Suprapubic skin (tissue), 4 donors: Measurements from ENCODE around the gene BDKRB2. TPM values are rescaled to one million over a fixed set of nuclear protein-coding genes. Genes with fewer than 3 reads are reported as not detected.
A peak's percentile ranks its signal among the peaks of the same experiment; 100 is the strongest.

Source experiments
- DNase-seq, 2 donors: peaks; one replicate each; pipeline ENCODE4 v3.0.0-alpha.2; 2019; ENCODE audit warnings: low spot score in 2 of 2
- H3K27ac ChIP-seq: fragments of 200-600 bp; sonication (generic); one replicate; pipeline ENCODE4 v1.5.1; 2019
- H3K27me3 ChIP-seq: fragments of 200-600 bp; sonication (generic); one replicate; pipeline ENCODE4 v1.5.1; 2019
- H3K36me3 ChIP-seq: fragments of 200-600 bp; sonication (generic); one replicate; pipeline ENCODE4 v1.5.1; 2019
- H3K4me1 ChIP-seq: fragments of 200-600 bp; sonication (generic); one replicate; pipeline ENCODE4 v1.5.1; 2019
- H3K4me3 ChIP-seq: fragments of 200-600 bp; sonication (generic); one replicate; pipeline ENCODE4 v1.5.1; 2019; ENCODE audit warnings: mild to moderate bottlenecking
- H3K9me3 ChIP-seq: fragments of 200-600 bp; sonication (generic); one replicate; pipeline ENCODE4 v1.5.1; 2019
- CTCF ChIP-seq, 2 donors: fragments of 200-600 bp in 1 of 2; fragments of 450-650 bp in 1 of 2; sonication (generic) in 1 of 2; IDR thresholded peaks; one replicate each; pipeline ENCODE4 v1.5.1; 2016 to 2019; ENCODE audit warnings: antibody characterized with exemption in 2 of 2, mild to moderate bottlenecking in 1 of 2, moderate library complexity in 1 of 2
- EP300 ChIP-seq: sonication (generic); formaldehyde crosslinking; IDR thresholded peaks from one replicate; pipeline ENCODE4 v1.6.1; 2017; ENCODE audit warnings: antibody characterized with exemption
- POLR2A ChIP-seq, 2 donors: fragments of 450-650 bp; IDR thresholded peaks; one replicate each; pipeline ENCODE4 v1.6.1; 2017; ENCODE audit warnings: antibody characterized with exemption in 2 of 2, mild to moderate bottlenecking in 2 of 2, moderate library complexity in 2 of 2
- POLR2AphosphoS5 ChIP-seq, 3 donors: sonication (generic); formaldehyde crosslinking; IDR thresholded peaks; one replicate each; pipeline ENCODE4 v1.6.1; 2017; ENCODE audit warnings: antibody characterized with exemption in 3 of 3
- WGBS: methylation state at CpG from one replicate; pipeline ENCODE4 v1.1.5; 2018; 5-methylcytosine and 5-hydroxymethylcytosine counted together
- total RNA-seq, 4 donors: library from RNA; depleted of rRNA; stranded (reverse); fragments of >200 nt; gene quantifications; one replicate each; pipeline ENCODE4 v1.1.0, GENCODE V29; 2016

Gene BDKRB2
- total RNA-seq, 4 donors from 2014 or later: 9.7 to 17.9 (median 14.3) TPM

- H3K27me3 ChIP-seq: no peaks in the 10 kb centered on the region
- TF ChIP-seq EP300: no peak
- TF ChIP-seq CTCF (IDR thresholded peaks at IDR 0.05): no peak
- TF ChIP-seq POLR2A (IDR thresholded peaks at IDR 0.05): no peak
- TF ChIP-seq POLR2AphosphoS5 (IDR thresholded peaks at IDR 0.05): no peak
- peaks cover 16% of the 10 kb centered on the region for H3K4me1 ChIP-seq
- WGBS: 67% methylated on average over 12 of the region's 12 CpGs
- no peak overlapping the region for H3K27ac ChIP-seq
- H3K4me3 ChIP-seq: no peak overlapping the region
- no peaks in the 10 kb centered on the region for H3K36me3 ChIP-seq
- peak; percentile 51 to 54 for DNase-seq
- no peaks in the 10 kb centered on the region for H3K9me3 ChIP-seq
These were observed 38.9 kb upstream of the BDKRB2 start for GRCh38 chr14:96165493-96166436.

- WGBS: 68% methylated on average over 8 of the region's 10 CpGs
These were observed 38.0 kb upstream of the BDKRB2 start for GRCh38 chr14:96166461-96167223.

GRCh38 chr14:96167224-96168148 lies 37.2 kb upstream of the BDKRB2 start:
- Histone ChIP-seq H3K36me3 (no peaks in the 10 kb centered on the region), H3K4me3 (no peak overlapping the region), H3K27me3 (no peaks in the 10 kb centered on the region), H3K4me1 (peaks cover 16% of the 10 kb centered on the region), H3K27ac (no peak overlapping the region), H3K9me3 (no peaks in the 10 kb centered on the region)
- WGBS: 72% methylated on average over 8 of the region's 8 CpGs
- no peak for TF ChIP-seq CTCF (IDR thresholded peaks at IDR 0.05)
- DNase-seq: peak; percentile 32 to 48

More at GRCh38 chr14:96166461-96167223, 38.0 kb upstream of the BDKRB2 start:
- no peaks in the 10 kb centered on the region for H3K27me3 ChIP-seq
- no peaks in the 10 kb centered on the region for H3K36me3 ChIP-seq
- DNase-seq: peak; percentile 22 to 53
- no peak overlapping the region for H3K4me3 ChIP-seq
- peaks cover 16% of the 10 kb centered on the region for H3K4me1 ChIP-seq
- TF ChIP-seq EP300 (no peak), POLR2AphosphoS5 (IDR thresholded peaks at IDR 0.05) (no peak), POLR2A (IDR thresholded peaks at IDR 0.05) (no peak), CTCF (IDR thresholded peaks at IDR 0.05) (no peak)
- H3K27ac ChIP-seq: no peak overlapping the region
- no peaks in the 10 kb centered on the region for H3K9me3 ChIP-seq

GRCh38 chr14:96168581-96168980 lies 36.1 kb upstream of the BDKRB2 start:
- 87% methylated on average over 4 of the region's 4 CpGs for WGBS
- Histone ChIP-seq H3K4me3 (no peak overlapping the region), H3K36me3 (no peaks in the 10 kb centered on the region), H3K9me3 (no peaks in the 10 kb centered on the region), H3K27me3 (peaks cover 2% of the 10 kb centered on the region), H3K4me1 (peaks cover 16% of the 10 kb centered on the region), H3K27ac (no peak overlapping the region)
- DNase-seq: no peak
- TF ChIP-seq EP300 (no peak), CTCF (IDR thresholded peaks at IDR 0.05) (no peak), POLR2A (IDR thresholded peaks at IDR 0.05) (no peak), POLR2AphosphoS5 (IDR thresholded peaks at IDR 0.05) (no peak)
